GM21619 (cell line): ENCODE measurements around the gene LAMTOR3.

Source experiments
- ATAC-seq: cut with Tn5 transposase; IDR thresholded peaks from one replicate; pipeline ENCODE4 v1.9.1; 2021; ENCODE audit not compliant: unreplicated experiment

Gene LAMTOR3

GRCh38 chr4:99863804-99864203 lies 30.4 kb downstream of the LAMTOR3 start:
- ATAC-seq = no peak

GRCh38 chr4:99861120-99861905 lies 32.9 kb downstream of the LAMTOR3 start:
- ATAC-seq = peak; percentile 58

- ATAC-seq = no peak
These were observed 33.7 kb downstream of the LAMTOR3 start for GRCh38 chr4:99860521-99860920.

- no peak for ATAC-seq
These were observed 34.6 kb downstream of the LAMTOR3 start for GRCh38 chr4:99859618-99860017.

- ATAC-seq = no peak
These were observed 36.9 kb downstream of the LAMTOR3 start for GRCh38 chr4:99857307-99857706.

GRCh38 chr4:99856166-99856565 lies 38.1 kb downstream of the LAMTOR3 start:
- ATAC-seq = no peak

- peak; percentile 33 for ATAC-seq
These were observed 38.5 kb downstream of the LAMTOR3 start for GRCh38 chr4:99855678-99856077.

GRCh38 chr4:99853999-99854398 lies 40.2 kb downstream of the LAMTOR3 start:
- ATAC-seq = no peak

- no peak for ATAC-seq
These were observed 41.0 kb downstream of the LAMTOR3 start for GRCh38 chr4:99853190-99853589.

GRCh38 chr4:99852199-99852749 lies 42.0 kb downstream of the LAMTOR3 start:
- ATAC-seq = no peak

GRCh38 chr4:99848591-99849001 lies 45.6 kb downstream of the LAMTOR3 start:
- peak; percentile 38 for ATAC-seq

GRCh38 chr4:99847362-99847976 lies 46.8 kb downstream of the LAMTOR3 start:
- peak; percentile 59 for ATAC-seq

- no peak for ATAC-seq
These were observed 47.3 kb downstream of the LAMTOR3 start for GRCh38 chr4:99846891-99847290.

- ATAC-seq = no peak
These were observed 48.3 kb downstream of the LAMTOR3 start for GRCh38 chr4:99845708-99846469.

GRCh38 chr4:99845179-99845578 lies 49.0 kb downstream of the LAMTOR3 start:
- no peak for ATAC-seq

GRCh38 chr4:99844048-99844447 lies 50.2 kb downstream of the LAMTOR3 start:
- ATAC-seq = no peak

GRCh38 chr4:99843413-99843812 lies 50.8 kb downstream of the LAMTOR3 start:
- ATAC-seq = no peak

- ATAC-seq = no peak
These were observed 53.1 kb downstream of the LAMTOR3 start for GRCh38 chr4:99841129-99841528.

- no peak for ATAC-seq
These were observed 55.3 kb downstream of the LAMTOR3 start for GRCh38 chr4:99838927-99839326.

- ATAC-seq = no peak
These were observed 58.3 kb downstream of the LAMTOR3 start for GRCh38 chr4:99835942-99836341.

GRCh38 chr4:99834569-99834968 lies 59.7 kb downstream of the LAMTOR3 start:
- no peak for ATAC-seq

GRCh38 chr4:99833756-99834155 lies 60.5 kb downstream of the LAMTOR3 start:
- no peak for ATAC-seq
